ENCODE measurements around the gene EPHA4.

EPHA4 gene

DNA sequence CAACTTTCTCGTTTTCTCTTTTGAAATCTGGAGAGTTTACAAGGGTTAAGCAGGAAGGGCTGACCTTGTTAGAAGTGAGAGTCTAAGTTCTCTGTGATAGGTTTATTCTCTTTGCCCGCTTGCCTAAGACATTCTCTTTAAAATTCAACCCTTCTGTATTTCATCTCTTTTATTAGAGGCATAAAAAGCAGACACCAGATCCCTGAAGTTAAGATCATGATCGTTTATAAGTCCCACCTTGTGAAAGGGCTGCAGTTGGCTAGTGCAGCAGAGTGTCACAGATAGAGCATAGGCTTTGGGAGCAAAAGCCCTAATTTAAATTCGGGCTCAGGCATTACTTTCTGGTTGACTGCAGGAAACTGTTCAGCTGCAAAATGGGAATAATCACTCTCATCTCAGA, 181.2 kb downstream of the EPHA4 start:
- WGBS (ENCODE audit: insufficient coverage): 100% methylated on average over 1 of the region's 4 CpGs
- POLR2A ChIA-PET: no interaction called here
- no peak for DNase-seq

DNA sequence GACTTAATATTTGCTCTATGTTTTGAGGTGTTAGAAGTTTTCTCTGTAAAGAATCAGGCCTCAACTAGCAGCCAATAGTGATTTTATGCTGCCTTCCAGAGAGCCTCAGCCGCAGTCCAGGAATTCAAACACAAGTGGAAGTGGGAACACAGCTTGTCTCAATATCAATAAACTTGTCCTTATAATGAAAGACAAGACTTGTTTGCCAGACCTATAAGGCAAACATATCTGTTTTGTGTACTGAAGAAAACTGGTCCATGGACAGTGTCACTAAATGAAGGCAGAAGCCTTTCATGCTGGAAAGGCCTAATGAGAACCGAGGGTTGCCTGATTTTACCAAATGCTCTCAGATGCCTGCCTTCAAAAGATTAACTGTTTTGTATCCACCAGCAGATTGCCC, 182.2 kb downstream of the EPHA4 start:
- H3K9me3 ChIP-seq (ENCODE audit: control extremely low read depth in 1 of 5, control insufficient read depth in 4 of 5, insufficient read depth in 2 of 5, low read depth in 1 of 5, low read length in 4 of 5): no peaks in the 10 kb centered on the region
- ChIA-PET CTCF (no interaction called here), POLR2A (no interaction called here)
- H3K4me3 ChIP-seq (ENCODE audit: control insufficient read depth in 1 of 7, extremely low read depth in 1 of 7, insufficient read depth in 4 of 7, low read depth in 2 of 7, low read length in 6 of 7): no peak overlapping the region
- H3K4me1 ChIP-seq (ENCODE audit: control extremely low read depth in 1 of 4, control insufficient read depth in 4 of 4, insufficient read depth in 4 of 4, low read length in 3 of 4): no peaks in the 10 kb centered on the region
- WGBS (ENCODE audit: insufficient coverage): 83% methylated on average over 1 of the region's 2 CpGs
- H3K36me3 ChIP-seq (ENCODE audit: control insufficient read depth in 4 of 4, insufficient read depth in 4 of 4, low read length in 3 of 4): no peaks in the 10 kb centered on the region
- no peak overlapping the region for H3K27ac ChIP-seq (ENCODE audit: insufficient read depth in 1 of 2, low read depth in 1 of 2, low read length in 2 of 2, poor library complexity in 1 of 2, severe bottlenecking in 2 of 2)
- no peak for DNase-seq
- H3K27me3 ChIP-seq (replicated peaks in 2 of 5; ENCODE audit: control insufficient read depth in 4 of 5, insufficient read depth in 5 of 5, low read length in 4 of 5): no peaks in the 10 kb centered on the region

More for the DNA sequence above, 181.2 kb downstream of the EPHA4 start:
- Histone ChIP-seq H3K4me1 (ENCODE audit: control extremely low read depth in 1 of 4, control insufficient read depth in 4 of 4, insufficient read depth in 4 of 4, low read length in 3 of 4) (no peaks in the 10 kb centered on the region), H3K36me3 (ENCODE audit: control insufficient read depth in 4 of 4, insufficient read depth in 4 of 4, low read length in 3 of 4) (no peaks in the 10 kb centered on the region), H3K9me3 (ENCODE audit: control extremely low read depth in 1 of 5, control insufficient read depth in 4 of 5, insufficient read depth in 2 of 5, low read depth in 1 of 5, low read length in 4 of 5) (no peaks in the 10 kb centered on the region), H3K27ac (ENCODE audit: insufficient read depth in 1 of 2, low read depth in 1 of 2, low read length in 2 of 2, poor library complexity in 1 of 2, severe bottlenecking in 2 of 2) (no peak overlapping the region), H3K27me3 (replicated peaks in 2 of 5; ENCODE audit: control insufficient read depth in 4 of 5, insufficient read depth in 5 of 5, low read length in 4 of 5) (no peaks in the 10 kb centered on the region), H3K4me3 (ENCODE audit: control insufficient read depth in 1 of 7, extremely low read depth in 1 of 7, insufficient read depth in 4 of 7, low read depth in 2 of 7, low read length in 6 of 7) (no peak overlapping the region)
- CTCF ChIA-PET: no interaction called here

DNA sequence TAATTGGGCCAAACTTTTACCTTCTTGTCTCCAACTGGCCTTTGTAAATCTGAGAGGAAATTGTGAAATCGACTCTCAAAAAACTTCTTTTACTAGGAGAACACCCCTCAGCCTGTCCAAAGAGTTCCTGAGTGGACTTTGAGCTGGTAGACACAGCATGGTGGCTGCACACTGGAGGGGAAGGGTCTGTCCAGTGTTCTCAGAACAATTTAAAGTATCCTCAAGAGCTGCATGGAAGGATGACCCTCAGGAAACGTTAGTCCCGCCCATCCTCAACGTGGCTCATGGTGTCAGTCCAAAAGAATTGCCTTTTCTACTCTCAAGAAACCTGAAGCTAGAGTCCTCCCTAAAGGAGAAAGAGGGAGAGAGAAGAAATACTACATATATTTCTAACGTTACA, 182.7 kb downstream of the EPHA4 start:
- CTCF ChIA-PET: no interaction called here
- no peak overlapping the region for H3K4me3 ChIP-seq (ENCODE audit: control insufficient read depth in 1 of 7, extremely low read depth in 1 of 7, insufficient read depth in 4 of 7, low read depth in 2 of 7, low read length in 6 of 7)
- no peaks in the 10 kb centered on the region for H3K27me3 ChIP-seq (replicated peaks in 2 of 5; ENCODE audit: control insufficient read depth in 4 of 5, insufficient read depth in 5 of 5, low read length in 4 of 5)
- no peak for DNase-seq
- no peaks in the 10 kb centered on the region for H3K9me3 ChIP-seq (ENCODE audit: control extremely low read depth in 1 of 5, control insufficient read depth in 4 of 5, insufficient read depth in 2 of 5, low read depth in 1 of 5, low read length in 4 of 5)
- no peaks in the 10 kb centered on the region for H3K36me3 ChIP-seq (ENCODE audit: control insufficient read depth in 4 of 4, insufficient read depth in 4 of 4, low read length in 3 of 4)
- no peaks in the 10 kb centered on the region for H3K4me1 ChIP-seq (ENCODE audit: control extremely low read depth in 1 of 4, control insufficient read depth in 4 of 4, insufficient read depth in 4 of 4, low read length in 3 of 4)
- WGBS (ENCODE audit: insufficient coverage): 100% methylated on average over 2 of the region's 5 CpGs
- POLR2A ChIA-PET: no interaction called here
- no peak overlapping the region for H3K27ac ChIP-seq (ENCODE audit: insufficient read depth in 1 of 2, low read depth in 1 of 2, low read length in 2 of 2, poor library complexity in 1 of 2, severe bottlenecking in 2 of 2)

DNA sequence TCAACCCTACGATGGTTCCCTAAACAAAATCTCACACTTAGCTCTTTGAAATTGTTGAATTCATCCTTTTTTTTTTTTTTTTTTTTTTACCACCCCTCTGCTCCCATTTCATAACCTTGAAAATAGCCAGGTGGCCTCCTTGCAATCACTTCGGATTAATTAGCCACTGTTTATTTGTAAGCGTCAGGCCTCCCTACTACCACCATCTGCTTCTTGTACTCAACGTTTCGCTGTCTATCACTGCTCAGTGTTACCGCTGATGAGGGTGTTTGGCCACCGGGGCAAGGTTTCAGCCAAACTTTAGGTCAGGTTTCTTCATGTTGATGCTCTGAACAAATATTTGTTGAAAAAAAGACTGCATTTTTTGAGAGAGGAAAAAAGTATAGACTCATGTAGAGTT, 183.2 kb downstream of the EPHA4 start:
- Histone ChIP-seq H3K36me3 (ENCODE audit: control insufficient read depth in 4 of 4, insufficient read depth in 4 of 4, low read length in 3 of 4) (no peaks in the 10 kb centered on the region), H3K4me3 (ENCODE audit: control insufficient read depth in 1 of 7, extremely low read depth in 1 of 7, insufficient read depth in 4 of 7, low read depth in 2 of 7, low read length in 6 of 7) (no peak overlapping the region), H3K27ac (ENCODE audit: insufficient read depth in 1 of 2, low read depth in 1 of 2, low read length in 2 of 2, poor library complexity in 1 of 2, severe bottlenecking in 2 of 2) (no peak overlapping the region), H3K27me3 (replicated peaks in 2 of 5; ENCODE audit: control insufficient read depth in 4 of 5, insufficient read depth in 5 of 5, low read length in 4 of 5) (no peaks in the 10 kb centered on the region), H3K4me1 (ENCODE audit: control extremely low read depth in 1 of 4, control insufficient read depth in 4 of 4, insufficient read depth in 4 of 4, low read length in 3 of 4) (no peaks in the 10 kb centered on the region), H3K9me3 (ENCODE audit: control extremely low read depth in 1 of 5, control insufficient read depth in 4 of 5, insufficient read depth in 2 of 5, low read depth in 1 of 5, low read length in 4 of 5) (no peaks in the 10 kb centered on the region)
- ChIA-PET POLR2A (no interaction called here), CTCF (no interaction called here)
- DNase-seq: no peak
- WGBS (ENCODE audit: insufficient coverage): 97% methylated on average over 5 of the region's 7 CpGs

DNA sequence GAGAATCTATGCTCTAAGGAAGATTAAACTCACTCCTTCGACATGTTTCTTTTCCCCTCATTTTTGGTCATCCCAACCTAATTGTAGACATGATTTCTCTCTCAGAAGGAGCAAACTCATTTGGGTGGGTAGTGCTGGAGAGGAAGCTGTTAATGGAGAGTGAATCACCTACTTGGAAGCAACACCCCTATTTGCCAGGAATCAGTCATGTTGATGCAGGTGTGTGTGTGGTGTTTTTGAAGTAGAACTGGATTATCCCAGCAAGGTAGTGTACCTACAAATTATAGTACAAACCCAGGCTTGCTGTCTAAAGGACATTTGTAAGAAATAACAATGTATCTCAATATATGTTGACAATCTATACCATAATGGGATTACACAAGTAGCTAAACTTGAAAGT, 186.4 kb downstream of the EPHA4 start:
- no peaks in the 10 kb centered on the region for H3K36me3 ChIP-seq (ENCODE audit: control insufficient read depth in 4 of 4, insufficient read depth in 4 of 4, low read length in 3 of 4)
- H3K9me3 ChIP-seq (ENCODE audit: control extremely low read depth in 1 of 5, control insufficient read depth in 4 of 5, insufficient read depth in 2 of 5, low read depth in 1 of 5, low read length in 4 of 5): no peaks in the 10 kb centered on the region
- H3K4me3 ChIP-seq (ENCODE audit: control insufficient read depth in 1 of 7, extremely low read depth in 1 of 7, insufficient read depth in 4 of 7, low read depth in 2 of 7, low read length in 6 of 7): no peak overlapping the region
- DNase-seq: no peak
- no peak overlapping the region for H3K27ac ChIP-seq (ENCODE audit: insufficient read depth in 1 of 2, low read depth in 1 of 2, low read length in 2 of 2, poor library complexity in 1 of 2, severe bottlenecking in 2 of 2)
- no peaks in the 10 kb centered on the region for H3K4me1 ChIP-seq (ENCODE audit: control extremely low read depth in 1 of 4, control insufficient read depth in 4 of 4, insufficient read depth in 4 of 4, low read length in 3 of 4)
- no CpG with 5 or more reads among the region's 1 CpG for WGBS (ENCODE audit: insufficient coverage)
- POLR2A ChIA-PET: no interaction called here
- no peaks in the 10 kb centered on the region for H3K27me3 ChIP-seq (replicated peaks in 2 of 5; ENCODE audit: control insufficient read depth in 4 of 5, insufficient read depth in 5 of 5, low read length in 4 of 5)
- CTCF ChIA-PET: no interaction called here

DNA sequence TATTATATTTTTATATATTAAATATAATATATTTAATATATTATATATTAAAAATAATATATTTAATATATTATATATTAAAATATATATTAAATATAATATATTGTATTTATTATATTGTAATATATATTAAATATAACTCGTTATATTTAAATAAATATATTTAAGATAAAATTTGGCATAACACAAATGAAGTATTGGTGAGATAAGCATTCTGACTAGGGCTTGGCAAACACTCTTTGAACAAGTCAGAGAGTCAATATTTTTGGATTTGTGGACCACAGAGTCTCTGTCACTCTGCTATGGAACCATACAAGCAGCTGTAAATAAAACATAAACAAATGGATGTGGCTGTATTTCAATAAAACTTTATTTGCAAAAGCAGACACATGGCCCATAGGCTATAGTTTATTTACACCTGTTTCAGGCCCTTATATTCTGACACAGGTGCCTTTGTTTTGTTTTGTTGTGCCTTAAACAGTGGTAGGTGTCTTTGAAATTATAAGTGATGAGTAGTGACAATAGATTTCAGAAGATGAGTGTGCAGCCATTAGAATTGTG, 190.1 kb downstream of the EPHA4 start:
- DNase-seq: no peak
- Histone ChIP-seq H3K4me3 (ENCODE audit: control insufficient read depth in 1 of 7, extremely low read depth in 1 of 7, insufficient read depth in 4 of 7, low read depth in 2 of 7, low read length in 6 of 7) (no peak overlapping the region), H3K27ac (ENCODE audit: insufficient read depth in 1 of 2, low read depth in 1 of 2, low read length in 2 of 2, poor library complexity in 1 of 2, severe bottlenecking in 2 of 2) (no peak overlapping the region), H3K36me3 (ENCODE audit: control insufficient read depth in 4 of 4, insufficient read depth in 4 of 4, low read length in 3 of 4) (no peaks in the 10 kb centered on the region), H3K27me3 (replicated peaks in 2 of 5; ENCODE audit: control insufficient read depth in 4 of 5, insufficient read depth in 5 of 5, low read length in 4 of 5) (no peaks in the 10 kb centered on the region), H3K4me1 (ENCODE audit: control extremely low read depth in 1 of 4, control insufficient read depth in 4 of 4, insufficient read depth in 4 of 4, low read length in 3 of 4) (peaks cover 0 to under 1% (median 0%) of the 10 kb centered on the region in 4 experiments), H3K9me3 (ENCODE audit: control extremely low read depth in 1 of 5, control insufficient read depth in 4 of 5, insufficient read depth in 2 of 5, low read depth in 1 of 5, low read length in 4 of 5) (no peaks in the 10 kb centered on the region)
- no CpG with 5 or more reads among the region's 1 CpG for WGBS (ENCODE audit: insufficient coverage)
- POLR2A ChIA-PET: no interaction called here
- CTCF ChIA-PET: no interaction called here

DNA sequence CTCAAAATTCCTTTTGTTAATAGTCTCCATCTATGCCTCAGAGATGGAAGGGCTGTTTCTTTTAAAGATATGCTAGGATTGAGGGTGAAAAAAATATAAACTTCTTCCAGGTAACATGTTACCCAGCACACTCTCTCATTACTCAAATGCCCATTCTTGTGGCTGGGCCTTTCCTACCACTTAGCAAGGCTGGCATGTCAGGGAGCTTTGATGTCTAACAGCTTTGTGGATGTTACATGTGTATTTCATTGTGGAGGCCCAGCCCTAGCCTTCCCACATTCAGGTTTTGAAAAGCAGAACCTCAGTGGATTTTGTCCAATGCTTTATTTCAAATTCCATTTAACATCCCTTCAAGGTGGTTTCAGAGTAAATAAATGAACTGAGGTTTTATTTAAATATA, 191.4 kb downstream of the EPHA4 start:
- Histone ChIP-seq H3K36me3 (ENCODE audit: control insufficient read depth in 4 of 4, insufficient read depth in 4 of 4, low read length in 3 of 4) (no peaks in the 10 kb centered on the region), H3K9me3 (ENCODE audit: control extremely low read depth in 1 of 5, control insufficient read depth in 4 of 5, insufficient read depth in 2 of 5, low read depth in 1 of 5, low read length in 4 of 5) (no peaks in the 10 kb centered on the region), H3K4me3 (ENCODE audit: control insufficient read depth in 1 of 7, extremely low read depth in 1 of 7, insufficient read depth in 4 of 7, low read depth in 2 of 7, low read length in 6 of 7) (no peak overlapping the region), H3K27me3 (replicated peaks in 2 of 5; ENCODE audit: control insufficient read depth in 4 of 5, insufficient read depth in 5 of 5, low read length in 4 of 5) (no peaks in the 10 kb centered on the region), H3K27ac (ENCODE audit: insufficient read depth in 1 of 2, low read depth in 1 of 2, low read length in 2 of 2, poor library complexity in 1 of 2, severe bottlenecking in 2 of 2) (no peak overlapping the region), H3K4me1 (ENCODE audit: control extremely low read depth in 1 of 4, control insufficient read depth in 4 of 4, insufficient read depth in 4 of 4, low read length in 3 of 4) (peaks cover 0 to 2% (median 0%) of the 10 kb centered on the region in 4 experiments)
- POLR2A ChIA-PET: no interaction called here
- CTCF ChIA-PET: no interaction called here
- peak in 2 of 3 donors; percentile 9 to 19 for DNase-seq

All from common myeloid progenitor, CD34-positive (primary cell).